NCI-H1436 treated with DMSO at 0.1 percent for 48 hours (cell line): ENCODE results near the gene BABAM2.

Experiments
- DNase-seq: peaks from one replicate; lab custom pipeline; 2025; lab: John Stamatoyannopoulos, UW

The BABAM2 gene

DNA sequence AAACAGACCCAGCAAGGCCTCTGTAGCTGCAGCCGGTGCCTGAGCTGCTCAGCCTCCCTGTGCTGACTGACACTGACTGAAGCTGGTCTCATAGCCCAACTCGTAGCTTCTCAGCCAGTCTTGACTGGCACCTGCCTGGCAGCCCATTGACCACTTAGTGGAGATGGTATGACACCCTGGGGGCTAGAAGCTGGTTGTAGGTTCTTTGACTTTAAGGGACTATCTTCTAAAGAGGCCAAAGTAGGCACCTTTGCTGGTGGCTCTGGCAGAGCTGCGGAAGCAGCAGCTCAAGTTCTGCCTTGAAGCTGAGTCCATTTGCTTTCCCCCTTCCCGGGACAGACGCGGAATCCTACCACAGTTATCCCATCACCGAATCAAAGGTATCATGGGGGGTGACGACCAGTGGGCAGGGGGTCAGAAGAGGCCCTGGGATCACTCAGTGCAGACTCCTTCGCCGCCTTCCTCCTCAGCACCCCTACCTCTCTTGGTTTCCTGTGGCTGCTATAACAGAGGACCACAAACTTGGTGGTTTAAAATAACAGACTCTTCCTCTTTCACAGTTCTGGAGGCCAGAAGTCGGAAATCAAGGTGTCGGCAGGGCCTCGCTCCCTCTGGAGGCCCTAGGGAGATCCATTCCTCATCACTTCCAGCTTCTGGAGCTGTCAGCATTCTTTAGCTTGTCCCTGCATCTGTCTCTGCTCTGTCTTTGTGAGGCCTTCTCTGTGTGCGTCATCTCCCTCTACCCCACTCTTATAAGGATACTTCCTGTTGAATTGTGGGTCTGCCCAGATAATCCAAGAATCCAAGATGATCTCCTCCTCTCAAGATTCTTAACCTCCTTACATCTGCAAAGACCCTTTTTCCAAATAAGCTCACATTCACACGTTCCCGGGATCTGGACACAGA is 488.4 kb downstream of the BABAM2 start:
- DNase-seq = no peak

DNA sequence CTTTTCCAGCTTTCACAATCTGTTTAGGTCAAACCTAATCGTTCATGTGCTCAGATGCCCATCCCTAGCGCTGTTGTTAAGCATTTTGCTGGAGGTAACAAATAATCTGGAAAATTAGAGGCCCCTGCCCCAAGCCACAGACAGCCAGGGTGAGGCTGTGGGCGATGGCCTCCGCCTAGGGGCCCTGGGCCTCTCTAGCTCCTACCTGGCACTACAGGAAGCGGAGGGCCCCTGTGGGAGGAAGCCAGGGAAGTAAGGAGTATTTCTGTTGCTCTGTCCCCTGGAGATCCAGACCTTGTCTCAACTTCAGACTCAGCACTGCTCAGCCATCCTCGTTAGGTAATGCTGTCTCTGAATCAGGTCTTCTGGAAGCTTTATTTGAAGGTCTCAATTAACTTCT is 489.7 kb downstream of the BABAM2 start:
- DNase-seq = no peak

DNA sequence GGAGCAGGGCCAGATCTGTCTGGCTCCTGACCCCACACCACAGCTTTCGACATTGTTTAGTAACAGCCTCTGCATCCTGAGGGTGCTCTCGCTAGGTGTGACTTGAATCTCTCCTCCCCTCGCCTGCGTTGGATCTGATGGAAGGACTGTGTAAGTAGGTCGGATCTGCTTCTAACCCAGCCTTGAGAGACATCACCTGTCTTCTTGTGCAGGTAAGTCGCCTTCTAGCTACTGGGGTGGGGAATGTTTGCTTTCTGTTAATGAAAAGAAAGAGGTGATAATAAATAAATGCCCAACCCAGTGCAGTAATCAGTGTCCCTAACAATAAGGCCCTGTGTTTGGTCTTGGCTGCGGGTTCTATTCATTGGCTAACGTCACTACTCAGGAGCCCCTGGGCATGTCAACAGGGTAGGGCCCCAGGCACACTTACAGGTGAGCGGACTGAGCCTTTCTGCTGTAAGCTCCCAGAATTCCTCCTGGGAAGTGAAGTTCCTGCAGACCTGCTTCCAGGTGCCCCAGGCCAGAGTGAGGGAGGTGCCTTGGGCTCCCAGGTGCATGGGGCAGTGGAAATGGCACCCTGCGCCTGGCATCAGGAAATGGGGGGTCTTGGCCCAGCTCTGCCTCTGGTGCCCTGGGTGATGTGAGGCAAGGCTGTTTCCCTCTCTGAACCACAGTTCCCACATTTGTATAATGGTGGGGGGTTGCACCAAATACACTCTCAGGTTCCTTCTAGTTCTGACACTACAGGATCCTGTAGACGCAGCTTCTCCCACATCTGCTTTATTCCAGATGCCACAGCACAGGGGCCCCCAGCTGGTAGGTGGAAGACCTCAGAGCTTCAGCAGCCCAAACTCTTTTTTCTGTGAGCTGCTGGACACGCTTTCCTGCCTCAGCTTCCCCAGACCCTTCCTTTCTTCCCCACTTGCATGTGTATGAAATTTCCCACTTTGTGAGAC is 491.0 kb downstream of the BABAM2 start:
- no peak for DNase-seq

DNA sequence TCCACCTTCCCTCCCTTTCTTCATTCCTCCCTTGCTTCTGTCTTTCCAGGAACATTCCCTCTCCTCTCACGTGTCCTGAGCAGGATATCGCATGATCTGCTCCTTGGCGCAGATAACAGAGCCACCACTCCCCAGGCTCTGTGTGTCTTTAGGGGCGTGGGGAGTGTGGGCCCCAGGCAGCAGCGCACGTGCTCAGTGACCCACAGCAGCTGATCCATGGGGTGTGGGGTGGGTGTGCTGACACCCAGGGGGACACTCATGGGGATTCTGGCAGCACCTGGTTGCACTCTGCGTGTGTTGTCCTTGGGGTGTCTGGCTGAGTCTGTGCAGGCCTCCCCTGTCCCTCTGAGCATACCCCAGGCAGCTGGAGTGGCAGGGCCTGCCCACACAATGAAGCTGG is 492.2 kb downstream of the BABAM2 start:
- no peak for DNase-seq

DNA sequence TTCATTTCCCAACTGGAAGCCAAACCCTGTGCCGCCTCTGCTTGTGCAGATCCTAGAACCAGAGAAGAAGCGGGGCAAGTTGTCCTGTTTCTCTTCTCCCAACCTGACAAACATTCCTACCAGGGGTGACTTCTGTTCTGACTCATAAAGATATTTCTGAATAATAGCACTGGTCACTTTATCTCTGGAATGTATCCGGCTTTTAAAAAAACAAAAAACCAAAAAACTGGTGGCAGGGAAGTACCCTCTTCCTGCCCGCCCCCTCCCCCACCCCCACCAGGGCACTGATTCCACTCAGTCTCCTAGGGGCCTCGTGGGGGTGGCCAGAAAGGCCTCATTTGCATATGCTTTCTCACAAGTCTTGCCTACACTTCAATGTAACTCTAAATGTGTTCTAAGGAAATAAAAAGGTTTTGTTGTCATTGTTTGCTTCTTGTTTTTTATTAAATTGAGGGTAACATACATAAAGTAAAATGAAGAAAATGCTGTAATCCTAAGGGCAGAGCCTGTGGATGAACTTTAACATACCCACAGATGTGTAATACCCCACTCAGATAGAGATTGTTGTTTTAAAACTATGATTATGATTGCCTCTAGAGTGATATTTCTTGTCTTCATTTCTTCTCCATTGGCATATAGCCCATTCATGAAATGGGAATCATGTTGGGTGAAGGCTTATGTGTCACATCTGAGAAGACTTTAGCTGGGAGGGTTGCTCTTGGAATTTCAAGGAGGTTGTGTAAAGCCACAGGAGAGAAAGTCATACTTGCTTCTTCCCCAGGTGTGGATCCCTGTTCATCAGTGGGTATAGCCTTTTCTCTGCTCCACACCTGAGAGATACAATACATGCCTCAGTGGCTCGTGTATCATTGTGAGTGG is 496.8 kb downstream of the BABAM2 start:
- no peak for DNase-seq
